ENCODE data around the gene ELMO3. TPM values are rescaled to one million over a fixed set of nuclear protein-coding genes. Genes with fewer than 3 reads are reported as not detected.

Gene ELMO3
- total RNA-seq, 1 experiment from 2014 or later, result 2.6 TPM

DNA sequence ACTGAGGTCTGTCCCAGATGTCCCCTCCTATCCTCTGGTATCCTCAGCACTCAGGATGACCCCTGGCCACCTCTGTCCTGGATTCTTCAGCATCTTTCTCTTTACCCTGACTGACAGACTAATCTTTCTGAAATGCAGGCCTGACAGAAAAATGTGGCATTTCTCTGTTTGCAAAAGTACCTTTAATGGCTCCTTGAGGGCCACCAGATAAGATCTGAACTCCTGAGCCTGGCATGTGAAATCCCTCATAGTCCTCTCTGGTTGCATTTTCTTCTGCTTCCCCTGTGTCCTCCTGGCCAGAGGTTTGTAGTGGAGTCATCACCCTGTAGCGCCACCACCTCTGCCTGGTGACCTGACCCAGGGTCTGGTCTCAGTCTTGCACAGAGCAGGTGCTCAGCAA lies 2.0 kb upstream of the ELMO3 start:
- no peak for DNase-seq (ENCODE audit: low read depth)

DNA sequence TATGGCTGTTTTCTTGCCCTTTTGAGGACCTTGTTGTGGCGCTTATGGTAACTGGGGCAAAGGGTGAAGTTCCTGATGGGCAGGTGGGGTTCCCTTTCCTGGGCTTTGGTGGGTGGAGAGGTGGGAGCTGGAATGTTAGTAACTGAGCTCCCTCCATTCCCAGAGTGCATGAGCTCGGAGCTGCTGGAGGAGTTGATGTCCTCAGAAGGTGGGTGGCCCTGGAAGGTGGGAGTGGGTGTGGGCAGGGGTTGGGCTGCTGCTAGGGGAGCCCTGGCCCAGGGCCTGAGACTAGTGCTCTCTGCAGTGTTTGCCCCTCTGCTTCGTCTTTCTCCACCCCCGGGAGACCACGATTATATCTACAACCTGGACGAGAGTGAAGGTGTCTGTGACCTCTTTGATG lies 1.2 kb upstream of the ELMO3 start:
- DNase-seq (ENCODE audit: low read depth), result no peak

DNA sequence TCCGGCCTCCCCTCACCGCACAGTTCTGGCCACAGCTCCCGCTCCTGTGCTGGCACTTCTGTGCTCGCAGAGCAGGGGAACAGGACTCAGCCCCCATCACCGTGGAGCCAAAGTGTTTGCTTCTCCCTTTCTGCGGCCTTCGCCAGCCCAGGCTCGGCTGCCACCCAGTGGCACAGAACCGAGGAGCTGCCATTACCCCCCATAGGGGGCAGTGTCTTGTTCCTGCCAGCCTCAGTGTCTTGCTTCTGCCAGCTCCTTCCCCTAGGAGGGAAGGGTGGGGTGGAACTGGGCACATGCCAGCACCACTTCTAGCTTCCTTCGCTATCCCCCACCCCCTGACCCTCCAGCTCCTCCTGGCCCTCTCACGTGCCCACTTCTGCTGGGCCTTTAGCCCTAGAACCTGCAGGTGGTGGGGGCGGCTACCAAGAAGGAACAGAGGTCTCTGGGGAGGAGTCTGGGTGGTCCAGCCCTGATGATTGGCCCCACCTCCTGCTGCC lies 645 bp upstream of the ELMO3 start:
- no peak for DNase-seq (ENCODE audit: low read depth)

DNA sequence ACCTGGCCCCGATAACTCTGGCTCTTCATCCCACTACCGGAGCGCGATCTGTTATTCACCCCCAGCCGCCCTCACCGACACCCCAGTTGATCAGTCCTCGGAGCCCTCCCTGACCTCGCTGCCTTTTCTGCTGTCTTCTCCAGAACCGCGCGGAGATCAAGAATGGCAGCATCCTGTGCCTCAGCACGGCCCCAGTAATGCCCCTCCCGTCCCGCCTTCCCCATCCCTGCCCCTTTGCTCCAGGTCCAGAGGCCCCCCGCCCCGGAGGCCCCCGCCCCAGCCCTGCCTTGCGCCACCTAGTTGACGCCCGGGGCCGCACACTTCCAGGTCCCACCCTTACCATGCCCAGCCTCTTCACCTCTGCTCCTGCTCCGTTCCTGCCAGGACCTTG lies 872 bp downstream of the ELMO3 start:
- no peak for DNase-seq (ENCODE audit: low read depth)

DNA sequence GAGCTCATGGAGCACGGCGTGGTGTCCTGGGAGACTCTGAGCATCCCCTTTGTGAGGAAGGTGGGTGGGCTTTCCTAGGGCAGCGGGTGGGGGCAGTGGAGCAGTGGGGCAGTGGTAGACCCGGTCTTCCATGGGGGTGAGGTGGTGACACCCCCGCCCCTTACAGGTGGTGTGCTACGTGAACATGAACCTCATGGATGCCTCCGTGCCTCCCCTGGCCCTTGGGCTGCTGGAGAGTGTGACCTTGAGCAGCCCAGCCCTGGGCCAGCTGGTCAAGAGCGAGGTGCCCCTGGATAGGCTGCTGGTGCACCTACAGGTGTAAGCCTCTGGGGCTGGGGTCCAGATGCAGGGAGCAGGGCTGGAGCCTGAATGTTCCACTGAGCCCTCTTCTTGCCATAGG lies 1.6 kb downstream of the ELMO3 start:
- no peak for DNase-seq (ENCODE audit: low read depth)

DNA sequence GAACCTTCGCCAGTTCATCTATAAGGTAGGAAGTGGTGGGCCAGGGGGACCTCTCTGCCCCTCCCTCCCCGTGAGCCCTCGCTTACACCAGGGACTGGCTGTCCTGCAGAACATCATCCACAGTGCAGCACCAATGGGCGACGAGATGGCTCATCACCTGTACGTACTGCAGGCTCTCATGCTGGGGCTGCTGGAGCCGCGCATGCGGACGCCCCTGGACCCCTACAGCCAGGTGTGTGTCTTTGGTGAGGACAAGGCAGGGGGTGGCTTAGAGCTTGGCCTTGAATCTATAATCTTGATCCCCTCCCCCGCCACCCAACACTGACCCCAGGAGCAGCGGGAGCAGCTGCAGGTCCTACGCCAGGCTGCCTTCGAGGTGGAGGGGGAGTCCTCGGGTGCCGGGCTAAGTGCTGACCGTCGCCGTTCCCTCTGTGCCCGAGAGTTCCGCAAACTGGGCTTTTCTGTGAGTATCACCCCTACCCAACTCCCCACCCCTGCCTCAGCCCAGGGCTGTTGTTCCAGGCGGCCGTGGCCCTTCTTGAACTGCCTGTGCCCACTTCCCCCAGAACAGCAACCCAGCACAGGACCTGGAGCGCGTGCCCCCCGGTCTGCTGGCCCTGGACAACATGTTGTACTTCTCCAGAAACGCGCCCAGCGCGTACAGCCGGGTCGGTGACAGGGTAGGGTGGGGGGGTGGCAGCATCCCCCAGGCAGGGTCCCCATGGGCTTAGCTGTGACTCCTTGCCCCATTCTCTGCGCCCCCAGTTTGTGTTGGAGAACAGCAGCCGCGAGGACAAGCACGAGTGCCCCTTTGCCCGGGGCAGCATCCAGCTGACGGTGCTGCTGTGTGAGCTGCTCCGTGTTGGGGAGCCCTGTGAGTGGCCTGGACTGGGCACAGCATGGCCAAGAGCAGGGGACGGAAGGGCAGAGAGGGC lies 2.7 kb downstream of the ELMO3 start:
- DNase-seq (ENCODE audit: low read depth), result no peak

DNA sequence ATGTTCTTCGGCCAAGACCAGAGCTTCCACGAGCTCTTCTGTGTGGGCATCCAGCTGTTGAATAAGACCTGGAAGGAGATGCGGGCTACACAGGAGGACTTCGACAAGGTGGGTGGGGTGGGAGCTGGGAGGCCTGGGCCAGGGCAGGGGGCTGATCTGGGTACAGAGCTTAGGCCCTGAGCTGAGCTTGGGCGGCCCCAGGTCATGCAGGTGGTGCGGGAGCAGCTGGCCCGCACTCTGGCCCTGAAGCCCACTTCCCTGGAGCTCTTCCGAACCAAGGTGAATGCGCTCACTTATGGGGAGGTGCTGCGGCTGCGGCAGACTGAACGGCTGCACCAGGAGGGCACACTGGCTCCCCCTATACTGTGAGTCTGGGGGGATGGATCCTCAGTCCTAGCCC lies 3.5 kb downstream of the ELMO3 start:
- no peak for DNase-seq (ENCODE audit: low read depth)

DNA sequence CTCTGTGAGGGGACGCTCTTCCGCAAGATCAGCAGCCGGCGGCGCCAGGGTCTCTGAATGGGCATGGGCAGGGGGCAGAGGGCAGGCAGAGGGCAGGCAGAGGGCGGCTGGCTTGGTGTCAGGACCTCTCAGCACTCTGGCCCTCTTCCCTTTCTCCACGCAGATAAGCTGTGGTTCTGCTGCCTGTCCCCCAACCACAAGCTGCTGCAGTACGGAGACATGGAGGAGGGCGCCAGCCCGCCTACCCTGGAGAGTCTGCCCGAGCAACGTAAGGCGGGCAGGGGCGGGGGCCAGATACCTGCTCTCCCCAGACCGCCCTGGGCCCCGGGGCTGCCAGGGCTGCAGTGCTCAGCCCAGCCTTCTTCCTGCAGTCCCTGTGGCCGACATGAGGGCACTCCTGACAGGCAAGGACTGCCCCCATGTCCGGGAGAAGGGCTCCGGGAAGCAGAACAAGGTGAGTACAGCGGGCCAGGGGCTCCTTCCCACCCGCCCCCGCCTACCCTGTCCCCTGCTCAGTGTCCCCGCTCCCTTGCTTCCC lies 4.1 kb downstream of the ELMO3 start:
- DNase-seq (ENCODE audit: low read depth), result no peak

DNA sequence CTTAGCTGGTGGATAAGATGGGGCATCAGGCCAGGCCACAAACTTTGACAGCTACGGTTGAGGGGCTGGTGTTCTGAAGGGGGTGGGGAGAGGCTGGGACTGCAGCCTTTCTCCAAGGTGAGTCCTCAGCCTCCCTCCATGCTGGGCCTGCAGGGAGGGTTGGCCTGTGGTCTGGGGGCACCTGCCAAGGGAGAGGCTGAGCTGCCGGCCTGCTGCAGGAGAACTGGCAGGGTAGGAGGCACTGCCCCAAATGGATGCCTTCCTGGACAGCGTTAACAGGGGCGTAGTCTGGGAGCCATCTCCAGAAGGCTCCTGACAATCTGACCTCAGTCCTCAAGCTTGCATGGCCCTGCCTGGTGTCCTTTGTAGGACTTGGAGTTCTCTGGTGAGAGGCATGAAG lies 5.1 kb downstream of the ELMO3 start:
- DNase-seq (ENCODE audit: low read depth), result no peak

DNA sequence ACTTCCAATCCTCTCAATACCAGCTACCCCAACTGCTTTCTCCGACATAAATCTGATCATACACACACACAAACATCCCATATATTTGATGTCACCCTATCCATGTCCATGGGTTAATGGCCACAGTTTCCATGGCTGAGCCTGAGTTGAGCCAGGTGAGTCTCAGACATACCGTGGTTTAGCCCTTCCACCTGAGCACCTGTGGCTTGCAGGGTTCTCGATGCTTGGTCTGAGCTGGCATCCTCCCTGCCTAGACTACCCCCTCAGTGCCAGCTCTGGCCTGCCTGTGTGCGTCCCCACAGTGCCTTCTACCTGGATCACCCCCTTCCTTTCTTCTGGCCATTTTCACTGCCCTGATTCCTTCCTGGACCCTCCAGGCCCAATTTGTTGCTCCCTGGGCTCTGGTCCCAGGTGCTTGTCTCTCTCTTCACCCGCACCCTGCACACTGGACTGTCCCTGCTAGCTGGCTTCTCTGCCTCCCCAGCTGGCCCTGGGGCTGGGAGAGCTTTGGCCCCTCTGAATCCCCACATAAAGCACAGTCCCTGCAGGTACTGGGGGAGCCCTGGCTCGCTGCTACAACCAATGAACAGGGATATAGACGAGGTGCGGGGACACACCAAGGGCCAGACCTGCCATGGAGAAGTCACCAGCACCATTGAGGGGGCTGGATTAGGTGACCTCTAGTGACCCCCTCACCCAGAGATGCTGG lies 7.4 kb downstream of the ELMO3 start:
- DNase-seq (ENCODE audit: low read depth), result no peak

DNA sequence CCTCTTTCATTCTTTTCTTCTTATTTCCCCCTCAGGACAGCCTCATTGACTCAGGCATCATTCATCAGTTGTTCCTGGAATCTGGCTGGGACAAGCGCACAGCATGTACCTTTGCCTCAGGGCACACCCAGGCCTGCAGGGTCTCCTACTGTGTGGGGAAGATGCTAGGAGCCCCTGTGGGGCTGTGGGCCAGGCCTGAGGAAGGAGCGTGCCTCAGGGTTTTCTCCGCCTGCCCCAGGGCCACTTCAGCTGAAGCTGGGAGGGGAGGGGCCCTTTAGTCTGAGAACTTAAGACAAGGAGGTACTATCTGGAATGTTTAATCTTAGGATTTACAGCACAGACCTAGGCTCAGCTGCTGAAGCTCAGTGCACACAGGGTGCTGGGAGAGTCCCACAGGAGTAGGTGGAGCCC lies 7.9 kb downstream of the ELMO3 start:
- no peak for DNase-seq (ENCODE audit: low read depth)

DNA sequence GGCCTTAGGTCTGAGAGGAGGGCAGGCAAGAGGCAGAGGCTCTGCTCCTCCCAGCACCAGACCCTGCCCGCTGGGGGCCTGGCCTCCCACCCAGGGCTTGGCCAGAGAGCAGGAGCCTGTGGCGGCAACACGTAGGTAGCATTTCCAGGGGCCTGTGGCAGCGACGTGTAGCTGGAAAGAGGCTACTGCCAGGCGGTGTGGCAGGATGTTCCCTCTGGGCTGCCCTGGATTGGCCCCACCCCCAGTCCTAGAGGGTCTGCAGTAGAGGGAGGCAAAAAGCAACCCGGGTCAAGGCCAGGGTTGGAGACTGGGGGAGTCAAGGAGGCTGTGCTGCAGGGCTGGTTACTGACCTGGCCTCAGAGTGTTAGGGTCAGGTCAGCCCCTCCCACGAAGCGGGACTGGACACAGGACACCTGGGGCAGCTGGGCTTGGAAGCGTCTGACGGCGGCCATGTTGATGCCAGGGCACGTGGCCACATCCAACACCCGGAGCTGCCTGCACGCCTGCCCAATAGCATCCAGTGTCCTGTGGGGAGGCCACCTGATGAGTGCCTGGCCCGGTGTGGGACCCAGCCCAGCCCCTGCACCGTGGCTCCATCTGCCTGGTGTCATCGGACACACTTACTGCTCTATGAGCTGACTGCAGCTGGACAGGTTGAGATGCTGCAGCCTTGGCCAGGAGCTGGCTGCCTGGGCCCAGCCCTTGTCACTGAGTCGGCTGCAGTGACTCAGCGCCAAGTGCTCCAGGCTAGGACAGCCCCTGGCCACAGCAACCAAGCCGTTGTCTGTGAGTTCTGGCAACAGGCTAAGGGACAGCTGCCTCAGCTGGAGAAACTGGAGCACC lies 8.5 kb downstream of the ELMO3 start:
- DNase-seq (ENCODE audit: low read depth), result peak; percentile 58

DNA sequence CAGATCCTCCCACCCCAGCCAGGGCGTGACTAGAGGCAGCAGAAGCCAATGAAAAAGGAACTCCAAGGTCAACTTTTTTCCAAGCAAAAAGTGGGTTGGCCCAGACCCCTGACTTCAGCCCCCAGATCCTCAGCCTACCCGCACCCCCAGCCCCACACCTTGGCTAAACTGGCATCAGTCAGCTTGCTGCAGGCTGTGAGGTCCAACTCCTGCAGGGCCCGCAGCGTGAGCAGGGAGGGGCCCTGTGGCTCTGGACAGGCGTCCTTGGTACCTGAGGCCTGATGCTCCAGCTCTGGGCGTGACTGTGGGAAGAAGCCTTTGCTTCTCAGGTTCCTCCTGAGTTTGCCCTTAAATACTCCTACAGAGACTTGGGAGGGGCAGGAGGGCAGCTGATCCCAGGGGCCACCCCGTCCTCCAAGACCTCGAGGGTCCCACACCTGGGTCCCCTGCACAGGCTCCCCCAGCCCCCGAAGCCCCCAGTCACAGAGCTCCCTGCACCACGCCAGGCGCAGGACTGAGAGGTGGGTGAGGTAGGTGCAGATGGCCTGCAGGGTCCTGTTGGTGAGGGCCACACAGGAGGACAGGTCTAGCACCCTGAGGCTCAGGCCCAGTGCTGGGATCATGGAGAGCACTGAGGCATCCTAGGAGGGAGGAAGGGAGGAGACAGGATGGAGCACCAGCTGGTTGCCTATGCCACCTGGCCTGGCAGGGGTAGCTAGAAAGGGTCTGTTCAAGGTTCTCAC lies 9.4 kb downstream of the ELMO3 start:
- no peak for DNase-seq (ENCODE audit: low read depth)

DNA sequence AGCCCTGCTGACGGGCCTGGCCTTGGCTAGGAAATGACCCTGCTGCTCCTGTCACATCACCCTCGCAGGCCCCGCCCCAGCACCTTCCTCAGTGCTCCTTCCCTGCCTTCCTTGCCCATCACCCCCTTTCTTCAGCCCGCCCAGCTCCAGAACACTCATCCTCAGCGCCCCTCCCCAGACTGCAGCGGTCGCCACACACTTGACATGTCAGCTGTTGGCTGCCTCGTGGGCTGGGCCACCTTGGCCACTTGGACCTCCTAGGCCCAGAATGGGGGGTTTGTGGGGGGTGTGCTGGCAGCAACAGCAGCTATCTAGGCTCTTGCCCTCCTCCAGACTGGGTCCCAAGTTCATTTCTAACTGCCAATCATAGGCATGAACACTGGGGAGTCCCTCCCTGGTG lies 10.6 kb downstream of the ELMO3 start:
- no peak for DNase-seq (ENCODE audit: low read depth)

DNA sequence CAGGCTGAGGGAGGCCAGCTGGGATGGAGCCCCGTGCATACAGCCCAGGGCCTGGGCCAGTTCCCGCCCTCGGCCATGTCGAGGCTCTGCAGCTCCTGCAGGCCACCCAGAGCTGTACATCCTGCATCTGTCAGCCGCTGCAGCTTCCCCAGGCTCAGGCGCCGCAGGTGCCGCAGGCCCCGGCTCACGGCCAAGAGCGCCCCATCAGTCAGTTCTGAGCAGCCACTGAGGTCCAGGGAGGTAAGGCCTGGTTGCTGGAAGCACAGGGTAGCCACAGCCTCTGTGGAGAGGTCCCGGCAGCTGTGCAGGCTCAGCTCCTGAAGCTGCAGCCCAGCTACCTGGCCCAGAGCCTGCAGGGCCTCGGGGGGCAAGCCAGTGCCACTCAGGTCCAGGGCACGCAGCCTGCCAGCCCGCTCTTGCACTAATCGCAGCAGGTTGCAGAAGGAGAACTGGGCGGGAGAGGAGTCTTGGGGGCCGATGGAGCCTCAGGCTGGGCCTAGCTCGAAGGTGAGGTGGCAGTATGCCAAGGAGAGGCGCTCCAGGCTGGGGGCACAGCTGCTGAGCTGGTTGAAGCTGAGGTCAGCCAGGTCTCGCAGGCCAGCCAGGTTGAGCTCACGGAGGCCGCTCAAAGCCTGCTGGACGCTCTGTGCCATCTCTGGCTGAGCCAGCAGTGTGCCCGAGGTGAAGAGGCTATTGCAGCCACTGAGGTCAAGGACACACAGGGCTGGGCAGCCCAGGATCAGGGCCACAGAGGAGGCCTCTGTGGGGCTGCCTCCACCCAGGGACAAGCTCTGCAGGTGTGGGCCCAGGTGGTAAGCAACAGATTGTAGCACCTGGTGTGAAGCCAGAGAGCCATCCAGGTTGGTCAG lies 11.4 kb downstream of the ELMO3 start:
- DNase-seq (ENCODE audit: low read depth), result no peak

DNA sequence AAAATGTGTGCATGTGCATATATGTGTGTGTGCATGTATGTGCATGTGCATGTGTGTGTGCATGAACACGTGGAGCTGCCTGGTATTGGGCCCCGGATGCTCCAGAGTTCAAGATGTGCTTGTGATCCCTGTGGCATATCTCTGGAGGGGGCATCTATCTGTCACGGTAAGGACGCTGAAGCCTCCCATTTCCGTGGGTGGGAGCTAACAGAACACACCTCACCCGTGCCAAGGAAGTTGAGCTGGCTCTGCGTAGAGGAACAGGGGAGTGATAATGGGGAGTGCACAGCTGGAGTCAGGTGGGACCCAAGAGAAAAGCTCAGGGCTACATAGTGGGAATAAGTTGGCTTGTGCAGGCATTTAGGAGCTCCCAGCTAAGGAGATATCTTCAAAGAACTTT lies 12.7 kb downstream of the ELMO3 start:
- DNase-seq (ENCODE audit: low read depth), result no peak

DNA sequence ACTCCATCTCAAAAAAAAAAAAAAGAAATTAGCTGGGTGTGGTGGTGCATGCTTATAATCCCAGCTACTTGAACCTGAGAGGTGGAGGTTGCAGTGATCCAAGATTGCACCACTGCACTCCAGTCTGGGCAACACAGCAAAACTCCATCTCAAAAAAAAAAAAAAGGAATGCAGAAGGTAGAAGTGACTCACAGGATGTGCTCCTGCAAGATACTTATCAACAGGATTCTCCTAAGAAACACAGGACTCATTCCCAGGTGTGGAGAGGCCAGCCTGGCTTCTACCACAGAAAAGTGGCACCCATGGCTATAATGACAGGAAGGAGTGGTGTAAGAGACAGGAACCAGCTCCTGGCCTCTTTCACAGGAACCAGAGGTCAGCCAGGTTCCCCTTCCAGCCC lies 13.8 kb downstream of the ELMO3 start:
- peak; percentile 69 for DNase-seq (ENCODE audit: low read depth)

DNA sequence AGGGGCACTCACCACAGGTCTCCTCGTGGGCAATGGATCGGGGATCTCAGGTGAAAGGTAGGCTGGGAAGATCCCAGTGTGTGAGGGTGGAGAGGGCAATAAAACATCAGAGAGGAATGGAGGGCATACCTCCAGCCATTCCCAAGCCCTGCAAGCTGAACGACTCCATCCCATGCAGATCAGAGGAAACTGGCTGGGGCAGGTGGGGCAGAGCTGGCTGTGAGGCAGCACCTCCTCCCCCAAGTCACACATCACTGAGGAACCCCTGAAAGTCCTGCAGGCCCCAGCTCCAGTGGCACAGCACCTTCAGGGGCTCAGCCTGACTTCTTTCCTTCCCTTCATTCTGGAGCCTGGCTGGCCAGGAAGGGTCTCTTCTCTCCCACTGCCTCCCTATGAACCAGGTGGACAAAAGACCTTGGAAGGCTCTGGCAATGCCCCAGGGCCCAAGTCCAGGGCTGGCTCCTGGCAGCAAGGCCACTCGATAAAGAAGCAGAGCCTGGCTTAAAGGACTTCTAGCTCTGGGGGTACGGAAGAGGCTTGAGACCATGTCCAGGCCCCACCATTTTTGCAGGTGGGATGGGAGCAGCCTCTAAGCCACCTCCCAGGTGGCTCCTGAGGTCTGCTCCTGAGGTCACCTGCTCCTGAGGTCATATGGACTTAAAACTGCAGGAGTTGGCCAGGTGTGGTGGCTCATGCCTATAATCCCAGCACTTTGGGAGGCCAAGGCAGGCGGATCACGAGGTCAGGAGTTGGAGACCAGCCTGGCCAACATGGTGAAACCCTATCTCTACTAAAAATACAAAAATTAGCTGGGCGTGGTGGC lies 14.5 kb downstream of the ELMO3 start:
- no peak for DNase-seq (ENCODE audit: low read depth)

DNA sequence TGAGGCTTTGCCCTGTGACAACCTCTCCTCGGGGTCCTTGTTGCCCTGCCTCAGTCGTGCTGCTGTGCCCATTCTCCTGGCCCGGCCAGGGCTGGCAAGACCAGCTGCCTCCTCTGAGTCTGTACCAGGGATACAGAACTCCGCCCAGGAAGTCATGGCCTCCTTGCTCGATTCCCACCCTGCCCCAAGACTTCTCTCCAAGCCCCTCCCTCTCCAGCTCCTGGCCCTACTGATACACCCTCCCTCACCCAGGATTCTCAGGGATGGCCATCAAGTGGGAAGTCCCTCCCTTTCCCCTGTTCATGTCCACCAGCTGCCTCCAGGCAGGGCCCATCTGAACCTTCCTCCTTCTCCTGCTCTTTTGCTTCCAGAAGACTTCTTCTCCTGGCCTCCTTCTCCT lies 16.8 kb downstream of the ELMO3 start:
- peak; percentile 30 for DNase-seq (ENCODE audit: low read depth)
